ENCODE measurements around the gene OCA2.

DNA sequence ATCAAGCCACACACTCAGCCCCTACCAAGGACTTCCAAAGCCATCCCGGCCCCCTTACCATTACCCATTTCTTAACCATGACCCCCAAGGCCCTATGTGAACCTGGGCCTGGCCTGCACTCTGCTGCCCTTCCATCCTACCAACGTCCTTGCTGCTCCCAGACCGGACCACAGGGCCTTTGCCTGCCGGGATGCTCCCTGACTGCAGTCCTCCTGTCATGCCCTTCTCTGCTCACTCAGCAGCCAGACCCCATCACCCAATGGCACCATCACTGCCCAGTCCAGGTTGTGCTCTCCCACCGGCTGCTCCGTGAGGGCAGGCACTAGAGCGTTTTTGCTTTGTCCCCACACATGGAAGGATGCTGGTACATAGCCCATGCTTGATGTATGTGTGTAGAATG lies 73.7 kb downstream of the OCA2 start:
- TF ChIP-seq, protein P1, sequence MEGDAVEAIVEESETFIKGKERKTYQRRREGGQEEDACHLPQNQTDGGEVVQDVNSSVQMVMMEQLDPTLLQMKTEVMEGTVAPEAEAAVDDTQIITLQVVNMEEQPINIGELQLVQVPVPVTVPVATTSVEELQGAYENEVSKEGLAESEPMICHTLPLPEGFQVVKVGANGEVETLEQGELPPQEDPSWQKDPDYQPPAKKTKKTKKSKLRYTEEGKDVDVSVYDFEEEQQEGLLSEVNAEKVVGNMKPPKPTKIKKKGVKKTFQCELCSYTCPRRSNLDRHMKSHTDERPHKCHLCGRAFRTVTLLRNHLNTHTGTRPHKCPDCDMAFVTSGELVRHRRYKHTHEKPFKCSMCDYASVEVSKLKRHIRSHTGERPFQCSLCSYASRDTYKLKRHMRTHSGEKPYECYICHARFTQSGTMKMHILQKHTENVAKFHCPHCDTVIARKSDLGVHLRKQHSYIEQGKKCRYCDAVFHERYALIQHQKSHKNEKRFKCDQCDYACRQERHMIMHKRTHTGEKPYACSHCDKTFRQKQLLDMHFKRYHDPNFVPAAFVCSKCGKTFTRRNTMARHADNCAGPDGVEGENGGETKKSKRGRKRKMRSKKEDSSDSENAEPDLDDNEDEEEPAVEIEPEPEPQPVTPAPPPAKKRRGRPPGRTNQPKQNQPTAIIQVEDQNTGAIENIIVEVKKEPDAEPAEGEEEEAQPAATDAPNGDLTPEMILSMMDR (IDR thresholded peaks at IDR 0.05; ENCODE audit: insufficient read depth, low read length): no peak
- TF ChIP-seq POLR2AphosphoS5 (IDR thresholded peaks at IDR 0.05; ENCODE audit: low read depth): no peak
- TF ChIP-seq, protein P2, sequence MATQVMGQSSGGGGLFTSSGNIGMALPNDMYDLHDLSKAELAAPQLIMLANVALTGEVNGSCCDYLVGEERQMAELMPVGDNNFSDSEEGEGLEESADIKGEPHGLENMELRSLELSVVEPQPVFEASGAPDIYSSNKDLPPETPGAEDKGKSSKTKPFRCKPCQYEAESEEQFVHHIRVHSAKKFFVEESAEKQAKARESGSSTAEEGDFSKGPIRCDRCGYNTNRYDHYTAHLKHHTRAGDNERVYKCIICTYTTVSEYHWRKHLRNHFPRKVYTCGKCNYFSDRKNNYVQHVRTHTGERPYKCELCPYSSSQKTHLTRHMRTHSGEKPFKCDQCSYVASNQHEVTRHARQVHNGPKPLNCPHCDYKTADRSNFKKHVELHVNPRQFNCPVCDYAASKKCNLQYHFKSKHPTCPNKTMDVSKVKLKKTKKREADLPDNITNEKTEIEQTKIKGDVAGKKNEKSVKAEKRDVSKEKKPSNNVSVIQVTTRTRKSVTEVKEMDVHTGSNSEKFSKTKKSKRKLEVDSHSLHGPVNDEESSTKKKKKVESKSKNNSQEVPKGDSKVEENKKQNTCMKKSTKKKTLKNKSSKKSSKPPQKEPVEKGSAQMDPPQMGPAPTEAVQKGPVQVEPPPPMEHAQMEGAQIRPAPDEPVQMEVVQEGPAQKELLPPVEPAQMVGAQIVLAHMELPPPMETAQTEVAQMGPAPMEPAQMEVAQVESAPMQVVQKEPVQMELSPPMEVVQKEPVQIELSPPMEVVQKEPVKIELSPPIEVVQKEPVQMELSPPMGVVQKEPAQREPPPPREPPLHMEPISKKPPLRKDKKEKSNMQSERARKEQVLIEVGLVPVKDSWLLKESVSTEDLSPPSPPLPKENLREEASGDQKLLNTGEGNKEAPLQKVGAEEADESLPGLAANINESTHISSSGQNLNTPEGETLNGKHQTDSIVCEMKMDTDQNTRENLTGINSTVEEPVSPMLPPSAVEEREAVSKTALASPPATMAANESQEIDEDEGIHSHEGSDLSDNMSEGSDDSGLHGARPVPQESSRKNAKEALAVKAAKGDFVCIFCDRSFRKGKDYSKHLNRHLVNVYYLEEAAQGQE (IDR thresholded peaks at IDR 0.05; ENCODE audit: insufficient replicate concordance, low read depth): no peak

All from HL-60 (cell line).